Testis (tissue), 2 donors: ENCODE results near the gene CEP72.

ENCODE experiments used
- CTCF ChIP-seq, 3 experiments: fragments of 450-650 bp in 2 of 3; fragments of 200-600 bp in 1 of 3; sonication (generic) in 1 of 3; IDR thresholded peaks; one replicate each; pipeline ENCODE4 v1.5.1; 2016 to 2019; ENCODE audit warnings: antibody characterized with exemption in 3 of 3, mild to moderate bottlenecking in 2 of 3, moderate library complexity in 1 of 3
- POLR2A ChIP-seq: fragments of 450-650 bp; IDR thresholded peaks from one replicate; pipeline ENCODE4 v1.6.1; 2017; ENCODE audit warnings: antibody characterized with exemption, mild to moderate bottlenecking, moderate library complexity

- no peak for TF ChIP-seq CTCF (IDR thresholded peaks at IDR 0.05)
- no peak for TF ChIP-seq POLR2A
These were observed 50.0 kb downstream of the CEP72 start for GRCh38 chr5:661891-662750.
